GM18873 (cell line): Measurements from ENCODE around the gene SLC66A2.
"Not testable (repeated sequence)": the region's sequence is repeated elsewhere in the genome, so short reads cannot be mapped to it uniquely, and the experiment has no call there.

Source experiments
- ATAC-seq: cut with Tn5 transposase; IDR thresholded peaks from one replicate; pipeline ENCODE4 v1.9.1; 2021; ENCODE audit warnings: mild to moderate bottlenecking, moderate library complexity, moderate number of reproducible peaks; ENCODE audit not compliant: unreplicated experiment, low FRiP score

The SLC66A2 gene

DNA sequence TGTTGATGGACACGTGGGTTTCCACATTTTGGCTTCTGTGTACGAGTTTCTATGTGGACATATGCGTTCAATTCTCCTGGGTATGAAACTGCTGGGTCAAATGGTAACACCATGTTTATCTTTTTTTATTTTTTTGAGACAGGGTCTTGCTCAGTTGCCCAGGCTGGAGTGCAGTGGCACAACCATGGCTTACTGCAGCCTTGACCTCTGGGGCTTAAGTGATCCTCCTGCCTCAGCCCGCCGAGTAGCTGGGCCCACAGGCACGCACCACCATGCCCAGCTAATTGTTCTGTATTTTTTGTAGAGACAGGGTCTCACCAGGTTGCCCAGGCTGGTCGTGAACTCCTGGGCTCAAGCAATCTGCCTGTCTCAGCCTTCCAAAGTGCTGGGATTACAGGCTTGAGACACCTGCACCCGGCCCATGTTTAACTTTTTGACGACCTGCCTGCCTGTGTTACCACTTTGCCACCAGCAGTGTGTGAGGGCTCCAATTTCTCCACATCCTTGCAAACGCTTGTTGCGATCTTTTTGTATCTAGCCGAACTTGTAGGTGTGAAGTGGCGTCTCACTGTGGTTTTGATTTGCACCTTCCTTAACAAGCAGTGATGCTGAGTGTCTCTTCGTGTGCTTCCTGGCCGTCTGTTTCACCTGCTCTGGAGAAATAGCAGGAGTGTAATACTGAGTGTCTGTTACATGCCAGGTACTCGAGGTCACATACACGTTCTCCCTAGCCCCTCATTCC lies 19.9 kb upstream of the SLC66A2 start:
- ATAC-seq = no peak

GRCh38 chr18:79970419-79971133 lies 19.1 kb upstream of the SLC66A2 start:
- no peak for ATAC-seq

GRCh38 chr18:79965119-79965902 lies 13.9 kb upstream of the SLC66A2 start:
- no peak for ATAC-seq

DNA sequence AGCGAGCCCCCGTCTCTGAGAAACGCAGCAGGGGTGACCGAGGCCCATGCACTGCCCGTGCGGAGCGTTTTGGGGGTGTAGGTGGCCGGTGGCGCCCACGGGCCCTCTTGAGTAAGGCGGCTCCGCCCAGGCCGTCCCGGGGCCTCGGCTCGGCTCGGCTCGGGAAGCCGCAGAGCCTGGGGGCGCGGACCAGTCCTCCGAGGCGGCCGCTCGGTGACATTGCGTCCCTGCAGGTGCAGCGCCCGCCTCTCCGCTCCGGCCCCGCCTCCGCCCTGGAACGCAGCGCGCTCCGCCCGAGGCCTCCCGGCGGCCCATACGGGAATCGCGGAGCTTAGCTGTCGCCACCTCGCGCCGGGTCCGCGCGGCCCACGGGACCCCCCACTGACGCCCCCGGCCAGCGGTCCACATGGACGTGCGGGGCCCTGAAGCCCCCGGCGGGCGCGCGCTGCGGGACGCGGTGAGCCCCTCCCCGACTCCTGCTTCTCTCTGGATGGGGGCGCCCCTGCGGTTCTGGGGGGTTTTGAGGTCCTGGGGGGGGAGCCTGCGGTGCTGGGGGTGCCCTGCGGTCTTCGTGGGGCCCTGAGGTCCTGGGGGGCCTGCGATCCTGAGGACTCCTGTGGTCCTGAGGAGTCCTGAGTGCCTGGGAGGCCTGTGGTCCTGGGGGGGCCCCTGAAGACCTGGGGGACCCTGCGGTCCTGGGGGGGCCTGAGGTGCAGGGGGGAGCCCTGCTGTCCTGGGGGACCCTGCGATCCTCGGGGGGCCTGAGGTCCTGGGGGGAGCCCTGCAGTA lies 13.1 kb upstream of the SLC66A2 start, which contains the start of gene HSBP1L1:
Gene HSBP1L1 (plus strand): TSS at position 314 of the 789 bp plus-strand sequence. CDS start 93 bp downstream, at position 407.
- no peak for ATAC-seq

DNA sequence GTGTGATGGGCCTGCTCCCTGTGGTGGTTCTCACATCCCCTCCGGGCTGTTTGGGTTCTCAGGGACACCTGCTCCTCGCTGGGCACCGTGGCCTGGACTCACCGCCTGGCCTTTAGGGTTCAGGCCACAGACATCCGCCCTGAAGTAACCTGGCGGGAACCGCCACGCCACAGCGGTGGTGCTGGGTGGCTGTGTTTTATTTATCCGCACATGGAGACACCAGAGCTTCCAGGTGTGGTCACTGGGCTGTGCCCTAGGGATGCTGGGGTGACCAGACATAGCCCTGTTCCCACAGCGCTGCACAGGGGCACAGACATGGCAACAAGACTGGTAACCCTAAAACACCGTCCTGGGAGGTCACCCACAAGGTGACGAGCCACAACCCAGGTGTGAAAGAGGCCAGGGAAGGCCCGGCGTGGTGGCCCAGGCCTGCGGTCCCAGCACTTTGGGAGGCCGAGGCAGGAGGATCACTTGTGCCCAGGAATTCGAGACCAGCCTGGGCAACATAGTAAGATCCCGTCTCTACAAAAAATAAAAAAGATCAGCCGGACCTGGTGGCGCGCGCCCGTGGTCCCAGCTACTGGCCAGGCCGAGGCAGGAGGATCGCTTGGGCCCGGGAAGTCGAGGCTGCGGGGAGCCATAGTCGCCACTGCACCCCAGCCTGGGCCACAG lies 12.3 kb upstream of the SLC66A2 start:
- no peak for ATAC-seq

DNA sequence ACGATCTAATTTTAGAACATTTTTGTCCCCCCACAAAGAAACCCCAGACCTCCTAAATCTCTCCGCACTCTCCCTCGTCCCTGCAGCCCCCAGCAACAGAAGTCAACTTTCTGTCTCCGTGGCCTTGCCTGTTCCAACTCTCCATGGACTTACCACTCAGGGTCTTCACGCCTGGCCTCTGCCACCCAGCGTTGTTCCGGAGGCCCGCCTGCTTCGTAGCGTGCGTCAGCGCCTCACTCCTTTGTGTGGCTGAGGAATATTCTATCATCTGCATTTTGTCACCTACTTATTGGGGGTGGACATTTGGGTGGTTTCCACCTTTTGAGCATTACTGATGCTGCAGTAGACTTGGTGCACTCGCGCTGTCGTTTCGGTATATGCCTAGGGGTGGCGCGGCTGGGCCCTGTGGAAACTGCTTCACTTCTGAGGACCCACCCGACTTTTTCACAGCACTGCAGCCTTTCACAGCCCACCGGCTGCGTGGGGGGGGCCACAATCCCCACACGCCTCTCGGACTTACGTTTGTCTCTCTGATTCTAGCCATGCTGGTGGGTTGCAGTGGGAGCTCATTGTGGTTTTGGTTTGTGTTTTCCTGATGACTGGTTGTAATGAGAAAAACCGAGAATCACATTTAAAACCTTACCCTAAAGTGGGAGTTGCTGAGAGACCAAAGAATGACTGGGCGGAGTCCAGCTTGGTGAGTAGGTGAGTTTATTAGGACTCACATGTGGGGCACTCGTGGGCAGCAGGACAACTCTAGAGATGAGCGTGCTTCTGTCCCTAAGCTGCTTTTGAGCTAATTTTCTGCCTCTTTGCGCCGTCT lies 11.6 kb upstream of the SLC66A2 start:
- peak; percentile 81 for ATAC-seq

- ATAC-seq = no peak
Measured at GRCh38 chr18:79962311-79962710, 10.9 kb upstream of the SLC66A2 start.

DNA sequence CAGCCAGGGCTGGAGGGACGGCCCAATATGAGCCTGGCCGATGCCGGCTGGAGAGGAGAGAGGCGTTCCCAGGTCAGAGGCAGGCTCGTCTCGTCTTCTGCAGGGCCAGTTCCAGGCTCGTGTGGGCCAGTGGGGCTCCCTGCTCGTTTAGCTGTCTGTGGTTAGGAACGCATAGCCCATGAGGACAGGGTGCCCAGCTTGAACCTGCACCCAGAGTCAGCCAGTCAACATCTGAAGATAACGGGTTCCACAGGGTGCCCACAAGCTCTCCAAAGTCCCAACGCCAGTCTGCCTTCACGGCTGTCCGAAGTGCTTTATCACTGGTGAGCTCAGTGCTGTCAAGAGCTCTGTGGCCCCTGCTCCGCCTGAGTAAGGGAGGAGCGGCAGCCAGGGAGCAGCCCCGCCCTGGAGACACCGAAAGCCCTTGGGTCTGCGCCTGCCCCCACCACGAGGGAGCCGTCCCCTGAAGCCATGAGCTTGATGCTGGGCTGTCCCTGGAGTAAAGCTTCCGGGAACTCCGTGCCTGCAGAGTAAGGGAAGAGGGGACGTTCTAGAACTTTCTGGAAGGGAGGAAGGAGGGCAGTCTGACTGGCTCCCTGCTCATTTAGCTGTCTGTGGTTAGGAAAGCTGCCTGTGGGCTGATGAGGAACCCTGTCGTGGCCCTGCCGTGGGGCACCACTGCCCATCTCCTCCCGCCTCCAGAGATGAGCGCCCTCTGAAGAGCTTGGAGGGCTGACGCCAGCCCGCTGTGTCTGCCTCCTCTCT lies 10.3 kb upstream of the SLC66A2 start:
- ATAC-seq = no peak

DNA sequence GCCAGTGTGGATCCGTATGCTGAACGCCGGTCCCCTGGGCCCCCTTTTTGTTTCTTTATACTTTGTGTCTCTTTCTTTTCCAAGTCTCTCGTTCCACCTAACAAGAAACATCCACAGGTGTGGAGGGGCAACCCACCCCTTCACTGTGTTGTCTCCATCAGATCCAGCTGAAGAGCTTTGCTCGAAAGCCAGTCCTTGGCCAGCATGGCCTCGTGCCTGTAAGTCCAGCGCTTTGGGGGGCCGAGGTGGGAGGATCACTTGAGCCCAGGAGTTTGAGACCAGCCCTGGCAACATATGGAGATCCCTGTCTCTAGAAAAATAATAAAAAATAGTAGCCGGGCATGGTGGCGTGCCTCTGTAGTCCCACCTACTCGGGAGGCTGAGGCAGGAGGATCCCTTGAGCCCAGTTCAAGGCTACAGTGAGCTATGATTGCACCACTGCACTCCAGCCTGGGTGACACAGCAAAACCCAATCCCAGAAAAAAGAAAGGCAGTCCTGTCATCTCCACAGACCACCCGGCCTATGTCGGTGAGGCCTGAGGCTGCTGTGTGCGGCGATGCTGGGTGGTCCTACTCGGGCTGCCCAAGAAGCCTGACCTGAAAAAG lies 9.6 kb upstream of the SLC66A2 start:
- ATAC-seq = no peak

- not testable (repeated sequence) for ATAC-seq
Measured at GRCh38 chr18:79960161-79960801, 8.8 kb upstream of the SLC66A2 start.

DNA sequence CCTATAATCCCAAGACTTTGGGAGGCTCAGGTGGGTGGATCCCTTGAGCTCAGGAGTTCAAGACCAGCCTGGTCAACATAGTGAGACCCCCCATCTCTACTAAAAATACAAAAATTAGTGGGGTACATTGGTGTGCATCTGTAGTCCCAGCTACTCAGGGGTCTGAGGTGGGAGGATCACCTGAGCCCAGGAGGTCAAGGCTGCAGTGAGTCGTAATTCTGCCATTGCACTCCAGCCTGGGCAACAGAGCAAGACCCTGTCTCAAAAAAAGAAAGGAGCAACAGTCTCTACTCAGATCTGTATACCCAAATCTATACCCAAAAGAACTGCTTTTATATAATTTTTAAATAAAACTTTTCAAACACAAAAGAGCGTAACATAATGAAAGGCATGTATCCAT lies 7.5 kb upstream of the SLC66A2 start:
- ATAC-seq = no peak

DNA sequence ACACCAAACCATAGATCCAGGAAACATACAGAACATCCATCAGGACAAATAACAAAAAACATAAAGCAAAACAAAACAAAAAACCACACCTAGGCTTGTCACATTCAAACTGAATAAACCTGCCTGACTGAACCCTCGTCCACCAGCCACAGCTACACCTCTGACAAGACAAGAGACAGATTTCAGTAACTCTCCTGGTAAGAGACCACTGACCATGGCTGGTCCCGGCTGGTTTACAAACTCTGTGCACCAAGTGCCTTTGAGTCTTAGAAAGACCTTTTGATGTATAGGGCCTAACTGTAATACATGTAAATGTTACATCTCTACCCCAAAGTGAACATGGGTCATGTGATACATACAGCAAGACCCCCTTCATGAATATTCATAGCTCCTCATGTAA lies 4.8 kb upstream of the SLC66A2 start:
- no peak for ATAC-seq

GRCh38 chr18:79955302-79956075 lies 4.0 kb upstream of the SLC66A2 start:
- ATAC-seq = no peak

DNA sequence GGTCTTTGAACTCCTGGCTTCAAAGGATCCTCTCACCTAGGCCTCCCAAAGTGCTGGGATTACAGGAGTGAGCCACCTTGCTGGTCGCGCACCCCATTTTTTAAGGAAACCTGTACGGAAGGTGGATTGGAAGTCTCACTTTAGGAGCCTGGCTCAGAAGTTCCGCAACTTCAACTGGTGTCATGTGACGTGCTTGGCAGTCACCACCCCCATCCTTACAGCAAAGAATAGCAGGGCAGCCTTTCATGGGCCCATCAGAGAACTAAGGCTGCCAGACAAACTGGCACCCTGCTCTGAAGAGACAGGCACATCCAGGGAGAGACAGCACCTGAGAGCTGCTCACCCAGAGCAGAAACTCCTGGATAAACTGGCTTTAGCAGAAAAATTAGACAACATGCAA lies 3.3 kb upstream of the SLC66A2 start:
- no peak for ATAC-seq

- ATAC-seq = no peak
Measured at GRCh38 chr18:79953971-79954651, 2.7 kb upstream of the SLC66A2 start.

- ATAC-seq = no peak
Measured at GRCh38 chr18:79952996-79953559, 1.6 kb upstream of the SLC66A2 start.
